CD8-positive, alpha-beta memory T cell (primary cell): Measurements from ENCODE around the gene TMPRSS13. TPM values are rescaled to one million over a fixed set of nuclear protein-coding genes. Genes with fewer than 3 reads are reported as not detected.
"Not testable (repeated sequence)": the region's sequence is repeated elsewhere in the genome, so short reads cannot be mapped to it uniquely, and the experiment has no call there.

ENCODE experiments used
- CTCF ChIA-PET: fragments of 350-600 bp; sonication (Branson Sonifier 250); formaldehyde crosslinking; loops from one replicate; lab custom pipeline; 2021; ENCODE audit warnings: antibody characterized with exemption; lab: Charles Lee
- POLR2A ChIA-PET: fragments of 350-600 bp; sonication (Branson Sonifier 250); formaldehyde crosslinking; loops from one replicate; lab custom pipeline; 2021; ENCODE audit warnings: antibody characterized with exemption; lab: Charles Lee
- DNase-seq, 5 donors: peaks; one replicate each; pipeline versions ENCODE4 v3.0.0 to v3.0.0-alpha.2; 2020 to 2022; ENCODE audit warnings: mixed read lengths in 1 of 5
- H3K27ac ChIP-seq: one replicate; pipeline ENCODE4 v1.7.0; 2013; ENCODE audit warnings: low read depth, mild to moderate bottlenecking, low read length, moderate library complexity
- H3K27me3 ChIP-seq: 2 replicates; pipeline ENCODE4 v1.7.0; 2013; ENCODE audit warnings: low read length, mild to moderate bottlenecking; ENCODE audit not compliant: insufficient read depth, poor library complexity, severe bottlenecking
- H3K36me3 ChIP-seq: 2 replicates; pipeline ENCODE4 v1.7.0; 2013; ENCODE audit warnings: mild to moderate bottlenecking, low read length, moderate library complexity; ENCODE audit not compliant: insufficient read depth
- H3K4me1 ChIP-seq: 2 replicates; pipeline ENCODE4 v1.7.0; 2013; ENCODE audit warnings: mild to moderate bottlenecking, low read length, moderate library complexity; ENCODE audit not compliant: insufficient read depth
- H3K4me3 ChIP-seq: 2 replicates; pipeline ENCODE4 v1.7.0; 2013; ENCODE audit warnings: mild to moderate bottlenecking, low read length
- H3K9me3 ChIP-seq: 2 replicates; pipeline ENCODE4 v1.7.0; 2013; ENCODE audit warnings: mild to moderate bottlenecking, low read length
- H3K27ac Mint-ChIP-seq, 8 donors: one replicate each; pipeline ENCODE4 v1.8.0; 2020 to 2021; ENCODE audit warnings: mixed read lengths in 8 of 8, mild to moderate bottlenecking in 6 of 8, inconsistent platforms in 3 of 8, moderate library complexity in 3 of 8
- H3K27me3 Mint-ChIP-seq, 2 donors: one replicate each; pipeline ENCODE4 v1.8.0; 2020 to 2021; ENCODE audit warnings: mixed read lengths in 2 of 2, mild to moderate bottlenecking in 1 of 2, moderate library complexity in 1 of 2
- H3K36me3 Mint-ChIP-seq, 3 donors: one replicate each; pipeline ENCODE4 v1.8.0; 2020 to 2021; ENCODE audit warnings: mixed read lengths in 3 of 3, inconsistent platforms in 1 of 3, mild to moderate bottlenecking in 1 of 3
- H3K4me1 Mint-ChIP-seq, 3 donors: one replicate each; pipeline ENCODE4 v1.8.0; 2020 to 2021; ENCODE audit warnings: mixed read lengths in 3 of 3, inconsistent platforms in 1 of 3, mild to moderate bottlenecking in 1 of 3
- H3K4me3 Mint-ChIP-seq, 7 donors: one replicate each; pipeline ENCODE4 v1.8.0; 2020 to 2021; ENCODE audit warnings: mixed read lengths in 7 of 7, mild to moderate bottlenecking in 6 of 7, moderate library complexity in 4 of 7, inconsistent platforms in 2 of 7
- H3K9me3 Mint-ChIP-seq, 5 donors: one replicate each; pipeline ENCODE4 v1.8.0; 2020 to 2022; ENCODE audit warnings: mixed read lengths in 5 of 5, mild to moderate bottlenecking in 3 of 5, moderate library complexity in 2 of 5, inconsistent platforms in 1 of 5
- polyA plus RNA-seq: library from polyadenylated mRNA; unstranded; fragments of 300-500 nt; fragmentation: Illumina TruSeq; gene quantifications from one replicate; pipeline ENCODE4 v1.2.3, GENCODE V29; 2021
- total RNA-seq, 2 experiments: library from RNA; stranded (reverse); gene quantifications; one replicate each; pipeline ENCODE4 v1.2.3, GENCODE V29; 2021

Gene TMPRSS13
- total and polyA plus RNA-seq, 3 experiments from 2014 or later, result 1.4 to 1.5 (median 1.5) TPM

DNA sequence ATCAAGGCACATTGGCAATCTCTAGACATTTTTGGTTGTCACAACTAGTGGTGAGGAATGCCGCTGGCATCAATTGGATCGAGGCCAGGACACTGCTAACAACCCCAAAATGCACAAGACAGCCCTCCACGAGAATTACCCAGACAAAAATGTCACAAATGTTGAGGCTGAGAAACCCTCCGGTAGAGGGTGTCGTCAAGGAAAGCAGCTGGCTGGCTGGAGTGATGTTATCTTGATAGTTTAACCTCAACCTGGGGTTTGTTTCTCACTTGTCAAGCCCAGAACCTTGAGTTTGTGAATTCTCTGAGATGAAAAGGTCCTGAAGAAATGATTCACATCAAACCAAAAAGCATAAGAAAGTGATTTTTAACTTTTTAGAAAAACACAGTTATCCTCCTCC is 21.1 kb upstream of the TMPRSS13 start:
- Histone ChIP-seq H3K9me3 (no peaks in the 10 kb centered on the region), H3K4me1 (peaks cover 83% of the 10 kb centered on the region), H3K36me3 (no peaks in the 10 kb centered on the region), H3K27me3 (no peaks in the 10 kb centered on the region), H3K27ac (peak overlapping the region; percentile 28), H3K4me3 (peak overlapping the region; percentile 62)
- peak overlapping the region; percentile 71 to 90 (median 86) for H3K4me3 Mint-ChIP-seq
- peaks cover 0 to 3% of the 10 kb centered on the region in 2 donors for H3K27me3 Mint-ChIP-seq
- ChIA-PET POLR2A (interaction anchor here (0.7 to 7.4 kb wide), 10 partner anchors 26 to 141 kb away, joined by 3 to 108 read pairs (median 8); partner anchors contain the start of gene IL10RA), CTCF (interaction anchor here (1.0 to 12.1 kb wide), 17 partner anchors 8 to 221 kb away, joined by 3 to 296 read pairs (median 8); partner anchors contain the start of genes FXYD2, FXYD6 and IL10RA)
- no peaks in the 10 kb centered on the region for H3K9me3 Mint-ChIP-seq
- peak overlapping the region; percentile 88 to 98 (median 94) for H3K27ac Mint-ChIP-seq
- DNase-seq, result peak; percentile 47 to 84 (median 82)
- H3K36me3 Mint-ChIP-seq, result no peaks in the 10 kb centered on the region
- H3K4me1 Mint-ChIP-seq, result peaks cover 76 to 97% (median 95%) of the 10 kb centered on the region in 3 donors

DNA sequence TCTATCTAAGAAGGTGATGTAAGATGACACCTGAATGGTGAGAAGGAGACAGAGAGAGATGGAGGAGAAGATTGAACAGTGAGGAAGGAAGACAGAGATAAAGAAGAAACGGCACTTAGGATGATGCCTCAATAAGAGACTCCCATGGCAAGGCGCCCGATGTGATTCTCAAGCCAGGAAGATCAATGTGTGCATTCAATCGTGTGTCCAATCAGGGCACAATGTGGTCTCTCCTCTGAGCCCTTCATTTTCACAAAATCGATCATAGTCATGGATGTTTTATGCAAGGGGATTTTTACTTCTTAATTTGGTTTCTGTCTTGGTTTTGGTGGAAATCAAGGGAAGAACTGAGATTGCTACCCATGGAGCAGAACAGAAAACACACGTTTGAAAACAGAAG is 19.9 kb upstream of the TMPRSS13 start:
- H3K4me3 ChIP-seq, result no peak overlapping the region
- H3K27me3 Mint-ChIP-seq, result peaks cover 0 to 3% of the 10 kb centered on the region in 2 donors
- ChIA-PET POLR2A (interaction anchor here (3.2 to 7.4 kb wide), 3 partner anchors 39 to 103 kb away, joined by 26 to 108 read pairs (median 100); partner anchors contain the start of gene IL10RA), CTCF (interaction anchor here (2.2 to 12.1 kb wide), 6 partner anchors 21 to 141 kb away, joined by 6 to 296 read pairs (median 156); partner anchors contain the start of genes FXYD2 and IL10RA)
- no peaks in the 10 kb centered on the region for H3K36me3 Mint-ChIP-seq
- H3K27ac ChIP-seq, result no peak overlapping the region
- DNase-seq, result no peak
- H3K4me1 Mint-ChIP-seq, result peaks cover 74 to 97% (median 94%) of the 10 kb centered on the region in 3 donors
- no peaks in the 10 kb centered on the region for H3K9me3 ChIP-seq
- H3K9me3 Mint-ChIP-seq, result no peaks in the 10 kb centered on the region
- H3K27me3 ChIP-seq, result no peaks in the 10 kb centered on the region
- peak overlapping the region; percentile 18 to 90 (median 64) for H3K4me3 Mint-ChIP-seq
- no peaks in the 10 kb centered on the region for H3K36me3 ChIP-seq
- H3K4me1 ChIP-seq, result peaks cover 77% of the 10 kb centered on the region
- H3K27ac Mint-ChIP-seq, result peak overlapping the region; percentile 86 to 98 (median 94)

DNA sequence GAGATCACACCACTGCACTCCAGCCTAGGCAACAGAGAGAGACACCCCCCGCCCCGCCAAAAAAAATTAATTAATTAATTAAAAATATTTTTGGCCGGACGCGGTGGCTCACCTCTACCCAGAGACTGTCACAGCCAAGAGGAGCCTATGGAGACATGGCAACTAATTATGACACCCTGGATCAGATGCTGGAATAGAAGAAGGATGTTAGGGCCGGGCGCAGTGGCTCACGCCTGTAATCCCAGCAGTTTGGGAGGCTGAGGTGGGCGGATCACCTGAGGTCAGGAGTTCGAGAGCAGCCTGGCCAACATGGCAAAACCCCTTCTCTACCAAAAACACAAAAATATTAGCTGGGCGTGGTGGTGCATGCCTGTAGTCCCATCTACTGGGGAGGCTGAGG is 19.3 kb upstream of the TMPRSS13 start:
- peak overlapping the region in 4 of 7 donors; percentile 28 to 83 (median 42) for H3K4me3 Mint-ChIP-seq
- H3K9me3 ChIP-seq, DNase-seq, H3K9me3 Mint-ChIP-seq, H3K27me3 ChIP-seq, H3K27ac ChIP-seq, H3K27me3 Mint-ChIP-seq, H3K4me3 ChIP-seq, H3K36me3 Mint-ChIP-seq, H3K36me3 ChIP-seq: not testable (repeated sequence)
- H3K4me1 Mint-ChIP-seq, result peaks cover 68 to 91% (median 91%) of the 10 kb centered on the region in 3 donors
- CTCF ChIA-PET, result interaction anchor here (1.0 to 12.1 kb wide), 8 partner anchors 22 to 141 kb away, joined by 3 to 296 read pairs (median 66); partner anchors contain the start of genes FXYD2 and IL10RA
- H3K4me1 ChIP-seq, result peaks cover 71% of the 10 kb centered on the region
- peak overlapping the region in 5 of 8 donors; percentile 61 to 98 (median 91) for H3K27ac Mint-ChIP-seq
- POLR2A ChIA-PET, result interaction anchor here (0.7 to 1.3 kb wide), 3 partner anchors 17 to 104 kb away, joined by 3 to 4 read pairs (median 4); no protein-coding TSS in a partner anchor

DNA sequence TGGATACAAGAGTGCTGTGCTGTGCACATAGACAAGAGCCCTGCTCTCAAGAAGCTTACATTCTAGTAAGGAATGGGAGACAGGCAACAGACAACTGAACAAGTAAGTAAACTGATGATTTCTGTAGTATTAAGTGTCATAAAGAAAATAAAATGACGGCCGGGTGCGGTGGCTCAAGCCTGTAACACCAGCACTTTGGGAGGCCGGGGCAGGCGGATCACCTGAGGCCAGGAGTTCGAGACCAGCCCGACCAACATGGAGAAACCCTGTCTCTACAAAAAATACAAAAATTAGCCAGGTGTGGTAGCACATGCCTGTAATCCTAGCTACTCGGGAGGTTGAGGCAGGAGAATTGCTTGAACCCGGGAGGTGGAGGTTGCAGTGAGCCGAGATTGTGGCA is 18.5 kb upstream of the TMPRSS13 start:
- CTCF ChIA-PET, result interaction anchor here (0.7 to 12.1 kb wide), 35 partner anchors 8 to 205 kb away, joined by 3 to 296 read pairs (median 7); partner anchors contain the start of genes FXYD2, IL10RA and SMIM35
- H3K4me1 ChIP-seq, result peaks cover 65% of the 10 kb centered on the region
- H3K36me3 ChIP-seq, H3K27me3 ChIP-seq, H3K27ac ChIP-seq, H3K36me3 Mint-ChIP-seq, DNase-seq, H3K9me3 ChIP-seq, H3K27me3 Mint-ChIP-seq, H3K9me3 Mint-ChIP-seq, H3K4me3 ChIP-seq: not testable (repeated sequence)
- peak overlapping the region in 4 of 7 donors; percentile 3 to 37 (median 10) for H3K4me3 Mint-ChIP-seq
- POLR2A ChIA-PET, result interaction anchor here (0.8 to 1.6 kb wide), 6 partner anchors 49 to 105 kb away, joined by 3 to 6 read pairs (median 4); no protein-coding TSS in a partner anchor
- peak overlapping the region in 6 of 8 donors; percentile 48 to 91 (median 62) for H3K27ac Mint-ChIP-seq
- peaks cover 60 to 84% (median 83%) of the 10 kb centered on the region in 3 donors for H3K4me1 Mint-ChIP-seq

DNA sequence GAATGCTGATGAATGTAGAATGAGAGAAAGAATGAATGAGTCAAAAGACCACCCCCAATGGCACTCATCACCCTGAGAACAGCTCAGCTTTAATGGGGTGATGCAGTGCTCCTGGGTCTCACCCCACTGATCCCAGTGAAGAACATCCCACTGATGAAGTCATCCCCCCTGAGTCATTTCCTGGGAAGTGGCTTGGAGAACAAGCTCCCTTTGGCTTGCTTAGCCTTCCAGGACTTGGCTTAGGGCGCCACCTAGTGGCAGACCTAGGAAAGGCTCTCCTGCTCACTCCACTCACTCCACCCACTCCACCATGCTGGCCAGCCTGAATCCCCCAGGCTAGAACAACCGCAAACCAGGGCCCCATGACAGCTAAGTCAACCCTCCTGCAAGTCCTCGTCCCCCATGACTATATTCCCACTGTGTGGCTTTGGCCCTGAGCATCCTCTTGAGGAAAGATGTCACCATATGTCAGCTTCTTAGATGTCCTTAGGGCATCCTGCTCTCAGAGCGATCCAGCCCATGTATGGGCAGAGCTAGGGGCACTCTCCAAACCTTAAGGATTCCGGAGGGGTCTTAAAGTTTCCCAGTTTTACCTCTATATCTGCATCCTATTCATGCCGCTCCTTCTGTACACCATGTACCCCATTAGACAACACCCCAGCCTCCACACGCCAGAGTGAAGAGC is 17.8 kb upstream of the TMPRSS13 start:
- DNase-seq, result peak; percentile 66 to 86 (median 78)
- H3K27me3 Mint-ChIP-seq, result peaks cover 0 to 3% of the 10 kb centered on the region in 2 donors
- H3K4me3 ChIP-seq, result no peak overlapping the region
- H3K27me3 ChIP-seq, result no peaks in the 10 kb centered on the region
- peaks cover 0 to 5% (median 0%) of the 10 kb centered on the region in 3 donors for H3K36me3 Mint-ChIP-seq
- ChIA-PET CTCF (interaction anchor here (0.6 to 12.1 kb wide), 55 partner anchors 9 to 594 kb away, joined by 3 to 296 read pairs (median 5); partner anchors contain the start of genes FXYD2, IL10RA, SMIM35 and TMPRSS13), POLR2A (interaction anchor here (0.7 to 1.6 kb wide), 10 partner anchors 50 to 948 kb away, joined by 3 to 6 read pairs (median 4); no protein-coding TSS in a partner anchor)
- H3K4me1 ChIP-seq, result peaks cover 58% of the 10 kb centered on the region
- H3K4me3 Mint-ChIP-seq, result peak overlapping the region; percentile 0 to 66 (median 50)
- no peaks in the 10 kb centered on the region for H3K9me3 Mint-ChIP-seq
- peak overlapping the region; percentile 43 to 95 (median 72) for H3K27ac Mint-ChIP-seq
- H3K36me3 ChIP-seq, result no peaks in the 10 kb centered on the region
- H3K4me1 Mint-ChIP-seq, result peaks cover 53 to 76% (median 76%) of the 10 kb centered on the region in 3 donors
- no peaks in the 10 kb centered on the region for H3K9me3 ChIP-seq
- H3K27ac ChIP-seq, result no peak overlapping the region

DNA sequence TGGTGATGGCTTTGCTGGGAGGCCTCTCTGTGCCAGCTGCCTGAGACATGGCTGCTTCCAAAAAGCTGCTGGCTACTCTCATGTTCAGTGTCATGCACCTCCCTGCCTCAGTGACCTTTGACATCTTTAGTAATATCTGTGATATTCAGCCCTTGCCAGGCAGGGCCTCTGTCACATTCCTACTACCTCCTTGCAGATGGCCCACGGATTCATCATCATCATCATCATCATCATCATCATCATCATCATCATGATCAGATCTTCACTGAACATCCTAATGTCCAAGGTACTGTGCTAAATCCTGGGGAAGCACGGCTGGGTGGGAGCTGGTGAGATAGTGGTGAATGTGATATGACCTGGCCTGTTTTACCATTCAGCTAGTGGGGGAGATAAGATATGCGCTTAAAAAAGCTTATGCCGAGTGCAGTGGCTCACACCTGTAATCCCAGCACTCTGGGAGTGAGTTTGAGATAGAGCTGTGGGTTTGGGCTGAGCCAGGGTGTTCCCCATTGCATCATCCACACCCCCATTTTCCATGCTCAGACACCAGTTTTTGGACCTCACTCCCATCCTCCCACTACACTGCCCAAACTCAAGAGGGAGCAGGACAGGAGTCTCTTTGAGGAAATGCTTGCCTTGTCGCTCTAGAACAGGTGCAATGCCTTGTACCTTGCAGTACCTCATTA is 17.1 kb upstream of the TMPRSS13 start:
- no peaks in the 10 kb centered on the region for H3K9me3 Mint-ChIP-seq
- peaks cover 0 to 5% (median 0%) of the 10 kb centered on the region in 3 donors for H3K36me3 Mint-ChIP-seq
- POLR2A ChIA-PET, result interaction anchor here (0.7 to 1.6 kb wide), 7 partner anchors 57 to 949 kb away, joined by 3 to 6 read pairs (median 3); no protein-coding TSS in a partner anchor
- H3K4me1 Mint-ChIP-seq, result peaks cover 46 to 69% (median 69%) of the 10 kb centered on the region in 3 donors
- Histone ChIP-seq H3K27me3 (no peaks in the 10 kb centered on the region), H3K36me3 (no peaks in the 10 kb centered on the region), H3K4me3 (no peak overlapping the region), H3K4me1 (peaks cover 51% of the 10 kb centered on the region), H3K27ac (no peak overlapping the region), H3K9me3 (no peaks in the 10 kb centered on the region)
- no peak overlapping the region for H3K4me3 Mint-ChIP-seq
- DNase-seq, result no peak
- H3K27ac Mint-ChIP-seq, result peak overlapping the region in 3 of 8 donors; percentile 48 to 88 (median 74)
- CTCF ChIA-PET, result interaction anchor here (0.6 to 12.1 kb wide), 53 partner anchors 10 to 593 kb away, joined by 3 to 296 read pairs (median 6); partner anchors contain the start of genes FXYD2, IL10RA, SMIM35 and TMPRSS13
- peaks cover 0 to 3% of the 10 kb centered on the region in 2 donors for H3K27me3 Mint-ChIP-seq
